GM19099 (cell line): Measurements from ENCODE around the gene ATG16L2.

Experiments
- POLR2A ChIP-seq: IDR thresholded peaks from 3 replicates; pipeline ENCODE4 v1.6.1; 2011; ENCODE audit warnings: low read depth; ENCODE audit not compliant: insufficient read length; ENCODE audit errors: extremely low read depth

Gene ATG16L2

GRCh38 chr11:72776844-72777754, 37.1 kb upstream of the ATG16L2 start:
- TF ChIP-seq POLR2A, result no peak

GRCh38 chr11:72777755-72778278, 36.4 kb upstream of the ATG16L2 start:
- TF ChIP-seq POLR2A, result no peak

GRCh38 chr11:72778535-72779494, 35.4 kb upstream of the ATG16L2 start:
- no peak for TF ChIP-seq POLR2A

- TF ChIP-seq POLR2A, result no peak
Observed at GRCh38 chr11:72779495-72780128, 34.6 kb upstream of the ATG16L2 start.

GRCh38 chr11:72780296-72781062, 33.7 kb upstream of the ATG16L2 start:
- TF ChIP-seq POLR2A, result no peak

- TF ChIP-seq POLR2A, result no peak
Observed at GRCh38 chr11:72781063-72781312, 33.2 kb upstream of the ATG16L2 start.

GRCh38 chr11:72781313-72782080, 32.7 kb upstream of the ATG16L2 start:
- TF ChIP-seq POLR2A, result no peak

- no peak for TF ChIP-seq POLR2A
Observed at GRCh38 chr11:72782081-72782920, 31.9 kb upstream of the ATG16L2 start.

- no peak for TF ChIP-seq POLR2A
Observed at GRCh38 chr11:72783144-72783905, 30.9 kb upstream of the ATG16L2 start.

GRCh38 chr11:72784662-72785061, 29.5 kb upstream of the ATG16L2 start:
- no peak for TF ChIP-seq POLR2A

- TF ChIP-seq POLR2A, result no peak
Observed at GRCh38 chr11:72786305-72787215, 27.7 kb upstream of the ATG16L2 start.
